Measurements from ENCODE around the gene SLC4A11.
"Not testable (repeated sequence)": the region's sequence is repeated elsewhere in the genome, so short reads cannot be mapped to it uniquely, and the experiment has no call there.

The SLC4A11 gene

DNA sequence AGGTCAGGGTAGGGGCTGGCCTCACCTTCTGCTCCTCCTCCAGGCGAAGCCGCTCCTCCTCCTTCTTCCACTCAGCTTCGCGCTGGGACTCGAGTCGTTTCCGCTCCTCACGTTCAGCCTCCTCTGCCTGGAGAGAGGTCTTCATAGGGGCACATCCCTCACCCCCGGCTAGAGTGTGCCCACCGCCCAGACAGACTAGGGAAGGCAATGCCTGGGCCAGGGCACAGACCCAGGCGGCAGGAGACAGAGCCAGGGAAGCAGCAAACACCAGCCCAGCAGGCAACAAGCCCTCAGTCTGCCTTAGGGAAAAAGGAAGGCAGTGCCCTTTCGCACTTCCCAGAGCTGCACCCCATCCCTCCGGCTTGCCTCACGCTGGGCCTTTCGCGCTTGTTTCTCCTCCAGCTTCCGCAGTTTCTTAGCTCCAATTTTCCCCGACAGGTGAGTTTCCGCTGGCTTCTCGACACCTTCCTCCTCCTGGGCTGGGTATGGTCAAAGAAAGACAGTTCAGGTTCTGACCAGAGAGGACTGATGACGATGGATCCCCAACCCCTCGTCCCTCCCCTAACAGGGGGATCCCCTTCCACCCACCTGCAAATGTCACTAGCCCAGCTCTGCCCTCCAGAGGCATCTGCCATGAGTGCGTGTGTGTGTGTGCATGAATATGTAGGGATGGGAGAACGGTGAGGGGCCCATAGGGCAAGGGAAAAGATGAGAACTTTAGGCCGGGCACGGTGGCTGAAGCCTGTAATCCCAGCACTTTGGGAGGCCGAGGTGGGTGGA is 38.8 kb downstream of the SLC4A11 start:
- DNase-seq = no peak

DNA sequence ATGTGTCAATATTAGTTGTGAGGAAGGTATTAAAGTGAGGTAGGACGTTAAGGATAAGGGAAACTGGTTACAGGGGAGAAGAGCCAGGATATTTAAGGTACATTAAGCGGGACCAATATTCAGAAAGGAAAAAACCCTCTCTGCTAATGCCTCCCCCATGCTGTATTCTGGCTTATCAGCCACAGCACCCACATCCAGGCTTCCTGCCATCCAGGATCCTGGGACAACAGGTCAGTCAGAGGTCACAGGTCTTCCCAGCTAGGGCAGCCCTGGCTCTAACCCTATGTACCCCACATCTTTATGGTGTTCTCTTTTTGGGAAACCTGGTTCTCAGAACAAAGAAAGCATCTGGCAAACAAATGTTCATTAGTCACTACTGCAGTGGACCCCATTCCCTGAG is 39.8 kb downstream of the SLC4A11 start:
- DNase-seq = no peak

DNA sequence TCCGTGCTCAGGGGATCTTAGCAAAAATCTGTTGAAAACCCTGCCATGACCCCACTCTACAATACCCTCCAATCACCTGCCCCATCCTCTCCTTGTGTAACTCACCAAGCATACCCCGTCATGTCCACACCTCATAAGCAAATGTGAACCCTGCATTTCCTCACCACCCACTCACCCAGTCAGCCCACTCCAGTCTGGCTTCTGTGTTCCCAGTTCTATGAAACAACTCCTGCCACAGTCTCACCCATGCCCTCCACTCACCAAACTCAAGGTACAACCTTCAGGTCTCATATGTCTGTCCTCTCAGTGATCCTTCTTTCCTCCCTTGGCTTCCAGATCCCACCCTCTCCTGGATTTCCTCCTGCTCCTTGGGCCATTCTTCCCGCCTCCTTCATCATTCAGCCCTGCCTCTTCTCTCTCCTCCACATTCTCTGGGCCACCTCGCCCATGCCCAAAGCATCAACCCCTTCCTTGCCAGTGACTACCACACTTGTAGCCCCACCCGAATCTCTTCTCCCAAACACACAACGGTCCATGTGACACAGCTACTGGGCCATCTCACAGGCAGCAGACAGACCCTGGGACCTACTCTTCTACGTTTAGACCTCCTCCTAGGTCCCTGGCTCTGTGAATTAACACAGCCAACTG is 43.3 kb downstream of the SLC4A11 start:
- no peak for DNase-seq

DNA sequence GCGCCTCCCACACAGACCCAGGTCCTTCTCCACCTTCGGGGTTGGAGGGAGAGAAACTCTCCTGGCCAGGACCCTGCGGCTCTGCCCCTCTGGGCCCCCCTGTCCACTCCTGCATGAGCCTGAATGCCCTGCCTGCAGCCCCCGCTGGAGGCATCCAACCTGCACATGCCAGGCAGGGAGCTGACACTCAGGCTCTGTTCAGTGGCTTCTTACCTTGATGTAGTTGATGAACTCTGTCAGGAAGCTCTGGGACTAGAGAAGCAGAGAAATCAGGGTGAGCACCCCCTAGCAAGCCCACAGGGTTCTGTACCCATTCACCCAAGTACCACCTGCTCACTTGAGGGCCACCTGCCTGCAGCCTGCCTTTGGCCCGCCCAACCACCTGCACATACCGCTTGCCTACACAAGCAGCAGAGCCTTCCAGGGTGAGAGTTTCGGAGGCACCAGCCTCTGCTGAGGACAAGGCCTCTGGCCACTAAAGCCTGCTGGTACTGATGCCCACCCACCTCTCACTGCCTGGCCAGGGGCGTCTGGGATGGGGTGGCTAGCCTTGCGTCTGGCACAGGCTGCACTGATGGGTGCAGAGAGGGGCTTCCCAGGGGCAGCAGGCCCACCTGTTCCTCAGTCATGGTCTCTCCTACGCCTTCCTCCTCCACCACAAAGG is 44.2 kb downstream of the SLC4A11 start:
- DNase-seq = no peak

DNA sequence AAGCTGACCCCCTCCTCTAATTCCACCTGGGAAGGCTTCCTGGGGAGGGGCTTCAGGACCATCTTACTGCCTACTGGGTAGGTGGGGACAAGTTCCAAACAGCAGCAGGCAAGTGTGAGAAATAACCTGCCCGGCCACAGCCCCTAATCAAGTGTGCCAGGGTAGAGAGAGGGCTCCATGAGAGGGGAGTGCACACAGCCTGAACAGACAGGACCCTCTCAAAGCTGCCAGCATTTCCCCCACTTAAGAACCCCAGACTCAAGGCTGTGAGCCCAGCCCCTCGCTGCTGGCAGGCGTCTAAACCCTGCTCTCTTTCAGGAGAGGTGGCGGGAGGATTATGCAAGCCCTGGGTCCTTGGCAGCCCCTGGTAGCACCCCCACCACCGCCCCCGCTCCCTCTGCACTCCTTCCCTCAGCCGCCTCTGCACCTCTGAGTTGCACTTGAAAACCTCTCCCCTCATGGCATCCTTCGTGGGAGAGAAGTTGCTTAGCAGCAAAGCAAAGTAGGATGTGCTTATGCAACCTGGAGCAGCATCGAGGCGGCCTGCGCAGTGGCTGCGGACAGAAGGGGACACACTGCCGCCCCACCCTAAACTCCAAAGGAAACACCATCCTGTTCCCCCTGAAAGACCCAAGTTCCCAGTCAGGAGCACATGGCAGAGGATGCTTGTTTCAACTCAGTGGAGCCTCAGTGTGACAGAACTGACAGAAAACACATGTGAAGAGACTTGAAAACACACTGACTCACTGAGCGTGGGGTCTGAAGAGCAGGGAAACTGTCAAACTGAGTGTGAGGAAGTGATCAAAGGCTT is 45.0 kb downstream of the SLC4A11 start:
- DNase-seq = no peak

DNA sequence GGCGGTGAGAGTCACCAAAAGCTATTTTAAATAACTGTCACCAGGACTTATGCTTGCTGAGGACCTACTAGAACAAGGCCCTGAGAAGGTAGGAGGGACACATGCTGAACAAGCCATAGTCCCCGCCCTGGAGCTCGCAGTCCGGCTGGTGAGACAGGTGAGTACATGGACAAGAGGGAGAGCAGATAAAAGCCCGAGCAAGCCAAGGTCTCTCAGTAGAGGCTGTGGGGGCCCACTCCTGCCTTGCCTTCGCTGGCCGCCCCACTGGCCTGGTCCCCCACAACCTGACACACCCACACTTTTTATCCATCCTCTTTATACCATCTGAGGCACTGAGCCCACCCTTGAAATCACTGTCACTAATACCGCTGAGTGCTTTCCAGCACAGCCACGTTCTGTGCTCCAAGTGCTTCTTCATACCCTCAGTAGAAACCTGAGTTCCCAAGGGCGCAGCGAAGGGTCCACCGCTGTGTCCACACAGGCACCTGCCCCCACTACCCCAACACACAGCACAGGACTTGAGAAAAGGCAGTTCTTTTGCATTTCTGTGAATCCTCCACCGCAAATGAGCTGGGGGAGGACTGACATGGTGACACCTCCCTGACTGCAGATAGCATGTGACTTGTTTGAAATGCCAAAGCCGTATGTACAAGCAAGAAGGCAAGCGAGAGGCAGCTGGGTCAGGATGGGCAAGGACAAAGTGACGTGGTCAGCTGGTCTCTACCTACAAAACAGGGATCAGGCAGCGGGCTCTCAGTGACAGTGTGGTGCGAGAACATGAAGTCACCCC is 46.6 kb downstream of the SLC4A11 start:
- no peak for DNase-seq

DNA sequence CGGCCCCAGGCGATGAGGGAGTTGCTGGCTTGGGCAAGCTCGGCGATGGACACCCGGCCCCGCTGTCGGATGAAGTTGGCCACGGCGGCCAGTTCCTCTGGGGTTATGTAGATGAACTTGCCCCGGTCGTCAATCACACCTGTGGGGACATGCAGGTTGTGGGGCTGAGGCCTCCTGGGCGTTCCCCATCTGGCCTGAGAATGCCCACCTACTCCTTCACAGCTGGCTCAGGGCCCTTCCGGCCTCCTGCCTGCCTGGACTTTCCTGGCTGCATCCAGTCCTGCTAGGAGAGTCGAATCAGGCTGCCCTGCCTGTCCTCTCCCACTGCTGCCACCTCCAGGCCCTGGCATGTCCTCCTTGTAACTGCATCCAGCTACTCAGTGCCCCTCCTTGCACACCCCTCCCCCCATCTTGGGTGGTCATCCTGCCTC is 48.3 kb downstream of the SLC4A11 start:
- DNase-seq = no peak

DNA sequence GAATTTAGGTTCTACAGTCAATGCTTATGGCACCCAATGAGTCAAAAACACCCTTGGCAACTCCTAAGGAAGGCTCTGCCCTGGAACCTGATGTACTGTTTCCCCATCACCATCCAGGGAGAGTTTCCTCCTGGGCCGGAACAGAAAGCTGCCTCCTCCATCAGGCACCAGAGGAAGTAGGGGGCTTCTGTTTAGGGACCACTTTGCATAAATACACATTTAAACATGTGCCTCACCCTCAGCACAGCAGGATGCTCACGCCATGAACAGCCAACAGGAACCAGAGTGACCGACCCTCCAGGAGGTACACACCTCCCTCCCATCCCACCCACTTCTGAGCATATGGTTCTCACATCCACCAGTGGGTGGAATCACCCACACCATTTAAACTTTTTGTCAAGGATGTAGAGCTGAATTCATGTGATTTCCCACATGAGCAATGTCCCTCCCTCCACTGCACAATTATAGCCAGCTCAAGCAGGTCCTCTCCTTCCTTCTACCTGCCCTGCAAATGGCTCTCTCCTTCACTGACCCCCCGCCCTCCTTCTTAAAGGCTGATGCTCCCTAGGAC is 49.3 kb downstream of the SLC4A11 start:
- no peak for DNase-seq

DNA sequence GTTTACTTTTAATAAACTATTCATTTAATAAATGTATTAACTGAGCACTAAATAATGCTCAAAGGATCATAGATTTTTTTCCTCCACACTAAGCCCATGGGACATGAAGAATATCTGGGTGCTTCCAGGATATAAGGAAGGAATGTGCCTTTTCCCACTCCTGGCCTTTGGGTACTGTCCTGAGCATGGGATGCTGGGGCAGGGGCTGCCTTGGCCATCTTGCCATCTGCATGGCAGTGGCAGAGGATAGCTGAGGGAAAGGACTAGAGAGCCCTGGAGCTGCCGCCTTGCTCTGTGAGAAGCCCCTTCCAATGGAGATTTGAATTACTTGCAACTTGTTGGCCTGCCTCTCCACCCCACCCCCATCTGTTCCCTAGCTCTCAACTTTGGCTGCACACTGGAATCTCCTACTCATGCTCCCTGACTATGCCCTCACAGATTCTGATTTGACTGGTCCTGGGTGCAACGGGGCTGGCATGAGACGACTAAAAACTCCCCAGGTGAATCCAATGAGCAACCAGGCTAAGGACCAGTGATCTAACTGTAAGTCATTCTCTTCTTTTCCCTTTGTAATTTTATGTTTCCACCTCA is 50.1 kb downstream of the SLC4A11 start:
- DNase-seq = no peak

DNA sequence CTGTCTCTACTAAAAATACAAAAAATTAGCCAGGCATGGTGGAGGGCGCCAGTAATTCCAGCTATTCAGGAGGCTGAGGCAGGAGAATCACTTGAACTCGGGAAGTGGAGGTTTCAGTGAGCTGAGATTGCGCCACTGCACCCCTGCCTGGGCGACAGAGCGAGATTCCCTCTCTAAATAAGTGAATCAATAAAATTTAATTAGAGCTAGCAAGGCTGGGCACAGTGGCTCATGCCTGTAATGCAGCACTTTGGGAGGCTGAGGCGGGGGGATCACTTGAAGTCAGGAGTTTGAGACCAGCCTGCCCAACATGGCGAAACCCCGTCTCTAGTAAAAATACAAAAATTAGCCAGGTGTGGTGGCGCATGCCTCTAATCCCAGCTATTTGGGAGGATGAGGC is 51.1 kb downstream of the SLC4A11 start:
- not testable (repeated sequence) for DNase-seq

DNA sequence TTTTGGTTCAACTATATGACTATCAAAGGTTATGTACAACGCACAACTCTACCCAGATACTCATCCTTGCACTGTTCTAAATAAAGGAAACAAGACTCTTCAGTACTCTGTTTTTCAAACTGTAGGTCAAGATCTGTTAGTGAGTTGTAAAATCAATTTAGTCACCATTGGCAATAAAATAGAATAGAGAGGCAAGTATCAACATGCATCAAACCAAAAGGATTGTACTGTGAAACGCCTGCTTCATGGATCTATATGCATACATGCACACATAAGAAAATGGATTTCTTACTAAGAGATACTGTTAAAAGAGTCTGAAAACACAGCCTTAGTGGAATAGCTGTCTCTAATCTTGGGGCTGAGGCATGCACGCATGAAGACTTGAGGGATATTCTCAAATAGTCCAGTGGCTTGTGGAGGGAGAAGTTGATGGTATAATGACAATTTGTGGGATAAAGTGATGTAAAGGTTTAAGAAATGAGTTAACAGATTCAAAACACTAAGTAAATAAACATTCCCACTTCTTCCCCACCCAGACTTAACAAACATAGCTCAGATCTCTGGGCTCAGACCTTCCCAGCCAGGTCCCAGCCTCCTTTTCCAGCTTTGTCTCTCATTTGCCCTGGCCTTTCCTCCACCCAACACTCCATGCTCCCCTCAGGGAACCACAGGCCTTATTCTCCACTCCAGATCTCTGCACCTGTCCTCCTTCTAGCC is 54.9 kb downstream of the SLC4A11 start:
- no peak for DNase-seq

DNA sequence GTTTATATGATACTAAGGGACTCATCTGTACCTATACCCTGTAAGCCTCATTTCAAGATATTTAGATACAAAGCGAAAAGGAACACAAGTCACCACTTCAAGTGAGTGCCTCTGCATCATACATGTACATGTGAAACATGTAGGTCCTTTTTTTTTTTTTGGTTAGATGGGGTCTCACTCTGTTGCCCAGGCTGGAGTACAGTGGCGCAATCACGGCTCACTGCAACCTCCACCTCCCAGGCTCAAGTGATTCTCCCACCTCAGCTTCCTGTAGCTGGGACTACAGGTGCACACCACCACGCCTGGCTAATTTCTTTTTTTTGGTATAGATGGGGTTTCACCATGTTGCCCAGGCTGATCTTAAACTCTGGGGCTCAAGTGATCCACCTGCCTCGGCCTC is 56.6 kb downstream of the SLC4A11 start:
- not testable (repeated sequence) for DNase-seq

DNA sequence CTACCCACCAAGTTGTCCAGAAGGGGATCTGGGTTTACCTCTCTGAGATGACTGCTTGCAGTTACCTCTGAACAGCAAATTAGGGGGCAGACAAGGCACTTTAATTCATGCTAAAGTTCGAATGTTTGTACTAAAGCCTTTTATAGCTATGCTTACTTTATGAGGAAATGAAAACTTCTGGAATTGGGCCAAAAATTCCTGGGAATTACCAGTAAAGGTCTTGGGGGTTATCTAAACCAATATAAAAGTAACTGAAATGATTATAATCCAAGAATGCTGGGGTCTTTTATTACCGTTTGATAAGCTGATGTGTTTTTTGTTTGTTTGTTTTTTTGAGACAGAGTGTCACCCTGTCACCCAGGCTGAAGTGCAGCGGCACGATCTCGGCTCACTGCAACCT is 57.7 kb downstream of the SLC4A11 start:
- no peak for DNase-seq

DNA sequence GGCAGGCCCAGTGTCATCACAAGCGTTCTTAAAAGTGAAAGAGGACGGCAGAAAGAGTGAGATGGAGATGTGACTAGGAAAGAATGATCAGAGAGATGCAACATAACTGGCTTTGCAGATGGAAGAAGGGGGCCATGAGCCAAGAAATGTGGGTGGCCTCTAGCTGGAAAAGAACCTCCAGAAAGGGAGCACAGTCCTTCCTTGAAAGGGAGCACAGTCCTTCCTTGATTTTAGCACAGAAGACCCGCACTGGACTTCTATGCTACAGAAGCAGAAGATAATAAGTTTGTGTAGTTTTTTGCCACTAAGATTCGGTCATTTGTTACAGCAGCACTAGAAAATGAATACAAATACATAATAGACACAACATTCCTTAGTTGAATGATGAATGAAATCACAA is 58.7 kb downstream of the SLC4A11 start:
- DNase-seq = no peak

DNA sequence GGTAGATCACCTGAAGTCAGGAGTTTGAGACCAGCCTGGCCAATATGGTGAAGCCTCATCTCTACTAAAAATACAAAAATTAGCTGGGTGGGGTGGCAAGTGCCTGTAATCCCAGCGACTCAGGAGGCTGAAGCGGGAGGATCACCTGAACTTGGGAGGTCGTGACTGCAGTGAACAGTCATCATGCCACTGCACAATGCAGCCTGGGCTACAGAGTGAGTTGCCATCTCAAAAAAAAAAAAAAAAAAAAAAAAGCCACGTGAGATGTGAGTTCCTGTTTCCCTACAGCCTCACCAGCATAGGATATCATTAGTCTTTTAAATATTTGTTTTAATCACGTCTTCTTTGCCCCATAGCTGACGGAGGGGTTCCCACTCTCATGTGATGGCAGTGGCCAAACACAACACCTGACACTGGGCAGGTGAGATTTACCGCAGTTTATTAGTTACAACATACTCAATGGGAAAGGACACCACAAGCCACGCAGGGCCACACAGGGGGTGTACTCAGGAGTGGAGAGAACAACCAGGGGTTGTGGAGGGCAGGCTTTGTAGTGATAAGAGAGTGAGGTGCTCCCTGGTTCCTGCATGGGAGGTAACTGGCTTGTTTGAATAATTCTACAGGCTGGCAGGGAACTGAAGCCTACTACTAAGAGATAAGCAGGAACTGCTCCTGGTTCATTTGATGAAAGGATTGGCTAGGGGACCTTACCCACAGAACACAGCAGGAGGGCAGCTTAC is 61.1 kb downstream of the SLC4A11 start:
- DNase-seq = no peak

All from activated naive CD4-positive, alpha-beta T cell (primary cell).